GM19099 (cell line): ENCODE measurements around the gene PFKL.

Experiments
- POLR2A ChIP-seq: IDR thresholded peaks from 3 replicates; pipeline ENCODE4 v1.6.1; 2011; ENCODE audit warnings: low read depth; ENCODE audit not compliant: insufficient read length; ENCODE audit errors: extremely low read depth

Gene PFKL

GRCh38 chr21:44337449-44337848 lies 37.6 kb downstream of the PFKL start:
- no peak for TF ChIP-seq POLR2A

GRCh38 chr21:44337941-44338895 lies 38.4 kb downstream of the PFKL start:
- no peak for TF ChIP-seq POLR2A

GRCh38 chr21:44338971-44339910 lies 39.4 kb downstream of the PFKL start, which contains the start of gene CFAP410:
CFAP410 (minus strand) TSS chr21:44339390; CDS start chr21:44339194, 196 bp downstream.
- peak; percentile 93 for TF ChIP-seq POLR2A

- no peak for TF ChIP-seq POLR2A
These were observed 44.8 kb downstream of the PFKL start for GRCh38 chr21:44344541-44345183.

GRCh38 chr21:44345495-44345894 lies 45.6 kb downstream of the PFKL start:
- no peak for TF ChIP-seq POLR2A

GRCh38 chr21:44347911-44348451 lies 48.1 kb downstream of the PFKL start:
- no peak for TF ChIP-seq POLR2A

- TF ChIP-seq POLR2A: no peak
These were observed 49.0 kb downstream of the PFKL start for GRCh38 chr21:44348861-44349260.

- TF ChIP-seq POLR2A: no peak
These were observed 49.6 kb downstream of the PFKL start for GRCh38 chr21:44349416-44349846.

- TF ChIP-seq POLR2A: no peak
These were observed 50.3 kb downstream of the PFKL start for GRCh38 chr21:44349847-44350772.

- TF ChIP-seq POLR2A: no peak
These were observed 51.1 kb downstream of the PFKL start for GRCh38 chr21:44350773-44351481.

- TF ChIP-seq POLR2A: no peak
These were observed 51.8 kb downstream of the PFKL start for GRCh38 chr21:44351535-44352252.

GRCh38 chr21:44352253-44352860 lies 52.5 kb downstream of the PFKL start:
- no peak for TF ChIP-seq POLR2A
